ENCODE data around the gene PLCD3. TPM values are rescaled to one million over a fixed set of nuclear protein-coding genes. Genes with fewer than 3 reads are reported as not detected.

Gene PLCD3
- total and polyA plus RNA-seq, 10 of the 15 experiments (the other 5 are each of a cell fraction or from before 2014, with no cell fraction given) = 0.02 to 1.6 (median 0.44) TPM

DNA sequence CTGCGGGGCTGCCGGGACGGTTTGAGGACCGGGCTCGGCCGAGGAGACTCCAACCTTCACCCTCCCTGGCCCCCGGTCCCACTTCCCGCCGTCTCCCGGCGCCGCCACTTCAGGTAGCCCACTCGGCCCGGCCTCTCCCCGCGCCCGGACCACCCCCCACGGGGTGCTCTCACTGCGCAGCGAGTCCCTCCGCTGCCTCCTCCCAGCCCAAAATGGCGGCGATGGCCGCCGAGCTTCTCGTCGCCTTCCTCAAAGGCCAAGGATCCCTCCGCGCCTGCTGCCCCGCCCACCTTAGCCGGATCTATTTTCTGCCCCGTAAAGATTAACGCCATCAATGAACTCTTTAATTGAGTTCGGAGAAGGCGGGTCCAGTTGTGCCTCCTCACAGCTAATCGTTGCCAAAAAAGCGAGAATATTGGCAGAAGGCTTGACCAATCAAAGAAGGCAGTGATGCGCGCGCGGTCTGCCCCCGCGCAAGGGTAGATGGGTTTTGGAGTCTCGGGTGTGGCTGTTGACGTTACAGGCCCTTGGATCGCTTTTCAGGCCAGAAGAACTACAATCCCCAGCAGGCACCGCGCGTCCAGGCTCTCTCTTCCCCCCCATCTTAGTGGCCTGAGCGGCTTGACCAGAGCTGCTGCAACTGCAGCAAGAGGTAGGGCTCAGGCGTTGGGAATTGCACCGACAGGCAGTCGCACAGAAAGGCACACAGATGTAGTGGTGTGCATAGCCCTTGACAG is 29.1 kb upstream of the PLCD3 start, which contains the start of gene HEXIM2 (continued):
- no peak for TF ChIP-seq TBL1XR1 (IDR thresholded peaks at IDR 0.05; ENCODE audit: low read depth, low read length)
- peak; percentile 63 for TF ChIP-seq IRF4 (IDR thresholded peaks at IDR 0.05; ENCODE audit: low read depth, low read length)
- TF ChIP-seq, protein P1, sequence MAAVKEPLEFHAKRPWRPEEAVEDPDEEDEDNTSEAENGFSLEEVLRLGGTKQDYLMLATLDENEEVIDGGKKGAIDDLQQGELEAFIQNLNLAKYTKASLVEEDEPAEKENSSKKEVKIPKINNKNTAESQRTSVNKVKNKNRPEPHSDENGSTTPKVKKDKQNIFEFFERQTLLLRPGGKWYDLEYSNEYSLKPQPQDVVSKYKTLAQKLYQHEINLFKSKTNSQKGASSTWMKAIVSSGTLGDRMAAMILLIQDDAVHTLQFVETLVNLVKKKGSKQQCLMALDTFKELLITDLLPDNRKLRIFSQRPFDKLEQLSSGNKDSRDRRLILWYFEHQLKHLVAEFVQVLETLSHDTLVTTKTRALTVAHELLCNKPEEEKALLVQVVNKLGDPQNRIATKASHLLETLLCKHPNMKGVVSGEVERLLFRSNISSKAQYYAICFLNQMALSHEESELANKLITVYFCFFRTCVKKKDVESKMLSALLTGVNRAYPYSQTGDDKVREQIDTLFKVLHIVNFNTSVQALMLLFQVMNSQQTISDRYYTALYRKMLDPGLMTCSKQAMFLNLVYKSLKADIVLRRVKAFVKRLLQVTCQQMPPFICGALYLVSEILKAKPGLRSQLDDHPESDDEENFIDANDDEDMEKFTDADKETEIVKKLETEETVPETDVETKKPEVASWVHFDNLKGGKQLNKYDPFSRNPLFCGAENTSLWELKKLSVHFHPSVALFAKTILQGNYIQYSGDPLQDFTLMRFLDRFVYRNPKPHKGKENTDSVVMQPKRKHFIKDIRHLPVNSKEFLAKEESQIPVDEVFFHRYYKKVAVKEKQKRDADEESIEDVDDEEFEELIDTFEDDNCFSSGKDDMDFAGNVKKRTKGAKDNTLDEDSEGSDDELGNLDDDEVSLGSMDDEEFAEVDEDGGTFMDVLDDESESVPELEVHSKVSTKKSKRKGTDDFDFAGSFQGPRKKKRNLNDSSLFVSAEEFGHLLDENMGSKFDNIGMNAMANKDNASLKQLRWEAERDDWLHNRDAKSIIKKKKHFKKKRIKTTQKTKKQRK (IDR thresholded peaks at IDR 0.05; ENCODE audit: low read depth, low read length) = no peak
- peak; percentile 88 for TF ChIP-seq FOXK2 (IDR thresholded peaks at IDR 0.05)
- no peak for TF ChIP-seq MYB (IDR thresholded peaks at IDR 0.05; ENCODE audit: borderline replicate concordance, low read depth, low read length)
- TF ChIP-seq BRCA1 (IDR thresholded peaks at IDR 0.05; ENCODE audit: low read depth, low read length) = no peak
- TF ChIP-seq ATF3 (IDR thresholded peaks at IDR 0.05; ENCODE audit: borderline replicate concordance, extremely low read depth, low read depth, low read length) = no peak
- TF ChIP-seq RAD21 (IDR thresholded peaks at IDR 0.05; ENCODE audit: insufficient read depth, low read depth, low read length) = no peak
- TF ChIP-seq TAF1 (IDR thresholded peaks at IDR 0.05; ENCODE audit: borderline replicate concordance, low read depth, low read length) = peak; percentile 99
- TF ChIP-seq ZZZ3 (IDR thresholded peaks at IDR 0.05; ENCODE audit: control insufficient read depth, insufficient read length, low read depth) = no peak
- no peak for TF ChIP-seq BMI1 (IDR thresholded peaks at IDR 0.05; ENCODE audit: borderline replicate concordance)
- peak; percentile 89; the same call in 1 of the 2 replicates for TF ChIP-seq CHD1 (IDR thresholded peaks at IDR 0.05; ENCODE audit: low read depth, low read length)
- no peak for TF ChIP-seq BCL11A (IDR thresholded peaks at IDR 0.05; ENCODE audit: low read depth, low read length)
- no peak for TF ChIP-seq RCOR1 (conservative IDR thresholded peaks at IDR 0.05; ENCODE audit: low read depth, low read length)
- no peak for TF ChIP-seq ZNF217 (IDR thresholded peaks at IDR 0.05)
- peak; percentile 19; the same call in 1 of the 2 replicates for TF ChIP-seq NKRF (conservative IDR thresholded peaks at IDR 0.05)
- TF ChIP-seq, protein P2, sequence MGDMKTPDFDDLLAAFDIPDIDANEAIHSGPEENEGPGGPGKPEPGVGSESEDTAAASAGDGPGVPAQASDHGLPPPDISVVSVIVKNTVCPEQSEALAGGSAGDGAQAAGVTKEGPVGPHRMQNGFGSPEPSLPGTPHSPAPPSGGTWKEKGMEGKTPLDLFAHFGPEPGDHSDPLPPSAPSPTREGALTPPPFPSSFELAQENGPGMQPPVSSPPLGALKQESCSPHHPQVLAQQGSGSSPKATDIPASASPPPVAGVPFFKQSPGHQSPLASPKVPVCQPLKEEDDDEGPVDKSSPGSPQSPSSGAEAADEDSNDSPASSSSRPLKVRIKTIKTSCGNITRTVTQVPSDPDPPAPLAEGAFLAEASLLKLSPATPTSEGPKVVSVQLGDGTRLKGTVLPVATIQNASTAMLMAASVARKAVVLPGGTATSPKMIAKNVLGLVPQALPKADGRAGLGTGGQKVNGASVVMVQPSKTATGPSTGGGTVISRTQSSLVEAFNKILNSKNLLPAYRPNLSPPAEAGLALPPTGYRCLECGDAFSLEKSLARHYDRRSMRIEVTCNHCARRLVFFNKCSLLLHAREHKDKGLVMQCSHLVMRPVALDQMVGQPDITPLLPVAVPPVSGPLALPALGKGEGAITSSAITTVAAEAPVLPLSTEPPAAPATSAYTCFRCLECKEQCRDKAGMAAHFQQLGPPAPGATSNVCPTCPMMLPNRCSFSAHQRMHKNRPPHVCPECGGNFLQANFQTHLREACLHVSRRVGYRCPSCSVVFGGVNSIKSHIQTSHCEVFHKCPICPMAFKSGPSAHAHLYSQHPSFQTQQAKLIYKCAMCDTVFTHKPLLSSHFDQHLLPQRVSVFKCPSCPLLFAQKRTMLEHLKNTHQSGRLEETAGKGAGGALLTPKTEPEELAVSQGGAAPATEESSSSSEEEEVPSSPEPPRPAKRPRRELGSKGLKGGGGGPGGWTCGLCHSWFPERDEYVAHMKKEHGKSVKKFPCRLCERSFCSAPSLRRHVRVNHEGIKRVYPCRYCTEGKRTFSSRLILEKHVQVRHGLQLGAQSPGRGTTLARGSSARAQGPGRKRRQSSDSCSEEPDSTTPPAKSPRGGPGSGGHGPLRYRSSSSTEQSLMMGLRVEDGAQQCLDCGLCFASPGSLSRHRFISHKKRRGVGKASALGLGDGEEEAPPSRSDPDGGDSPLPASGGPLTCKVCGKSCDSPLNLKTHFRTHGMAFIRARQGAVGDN (IDR thresholded peaks at IDR 0.05) = no peak
- peak; percentile 98 for TF ChIP-seq NFYB (IDR thresholded peaks at IDR 0.05; ENCODE audit: insufficient read depth, low read depth, low read length)
- peak; percentile 97 for TF ChIP-seq IKZF1 (conservative IDR thresholded peaks at IDR 0.05)
- TF ChIP-seq RB1 (IDR thresholded peaks at IDR 0.05; ENCODE audit: borderline replicate concordance) = peak; percentile 83
- peak; percentile 43; the same call in 1 of the 2 replicates for TF ChIP-seq NR2F1 (conservative IDR thresholded peaks at IDR 0.05)
